Fibroblast of villous mesenchyme (primary cell): ENCODE results near the gene FCF1. TPM values are rescaled to one million over a fixed set of nuclear protein-coding genes. Genes with fewer than 3 reads are reported as not detected.
A peak's percentile ranks its signal among the peaks of the same experiment; 100 is the strongest.

Experiments
- DNase-seq: peaks from one replicate; pipeline ENCODE4 v3.0.0-alpha.2; 2010; ENCODE audit warnings: low read depth
- H3K4me3 ChIP-seq: 2 replicates; pipeline ENCODE4 v1.5.1; 2011; ENCODE audit warnings: low read depth, mild to moderate bottlenecking, low read length
- total RNA-seq: library from RNA; depleted of rRNA; stranded (reverse); fragments of >200 nt; gene quantifications from 2 replicates; pipeline ENCODE4 v1.2.3, GENCODE V29; 2012
- TF ChIP-seq, protein P1 (sequence below): IDR thresholded peaks from 2 replicates; pipeline ENCODE4 v1.5.1; 2012; ENCODE audit warnings: low read depth, mild to moderate bottlenecking, low read length; ENCODE audit not compliant: insufficient read depth

The FCF1 gene
- total RNA-seq, 1 donor = 24.2 TPM

DNA sequence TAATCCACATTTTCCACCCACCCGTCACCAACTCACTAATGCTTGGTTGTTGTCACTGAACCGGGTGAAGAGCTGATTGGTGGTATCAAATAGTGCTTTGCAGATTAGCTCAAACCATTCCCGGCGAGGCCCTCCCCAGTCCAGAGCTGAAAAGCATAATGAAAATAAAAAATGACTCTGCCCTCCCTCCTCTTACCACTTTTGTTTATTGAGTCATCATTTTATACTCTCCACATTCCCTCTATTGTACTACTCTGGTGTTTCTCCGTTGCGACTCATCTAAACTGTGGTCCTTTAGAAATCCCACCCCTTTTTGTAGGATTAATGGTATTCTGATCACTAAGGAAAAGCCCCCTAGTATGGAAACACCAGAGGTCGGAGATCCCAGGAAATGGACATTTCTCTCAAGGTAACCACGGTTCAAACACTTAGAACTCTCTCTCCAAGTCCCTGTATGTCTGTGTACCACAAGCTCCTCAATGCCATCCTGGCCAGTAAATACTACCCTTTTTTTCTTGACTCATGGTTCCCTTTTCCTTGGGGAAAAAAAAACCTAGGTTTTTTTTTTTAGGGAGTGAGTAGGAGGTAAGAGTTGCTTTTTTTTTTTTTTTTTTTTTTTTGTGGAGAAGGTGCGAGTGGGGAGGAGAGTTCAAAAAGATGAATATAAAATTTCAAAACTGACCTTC, 42.1 kb upstream of the FCF1 start:
- peak; percentile 47 for DNase-seq
- H3K4me3 ChIP-seq = no peak overlapping the region
- TF ChIP-seq, protein P1, sequence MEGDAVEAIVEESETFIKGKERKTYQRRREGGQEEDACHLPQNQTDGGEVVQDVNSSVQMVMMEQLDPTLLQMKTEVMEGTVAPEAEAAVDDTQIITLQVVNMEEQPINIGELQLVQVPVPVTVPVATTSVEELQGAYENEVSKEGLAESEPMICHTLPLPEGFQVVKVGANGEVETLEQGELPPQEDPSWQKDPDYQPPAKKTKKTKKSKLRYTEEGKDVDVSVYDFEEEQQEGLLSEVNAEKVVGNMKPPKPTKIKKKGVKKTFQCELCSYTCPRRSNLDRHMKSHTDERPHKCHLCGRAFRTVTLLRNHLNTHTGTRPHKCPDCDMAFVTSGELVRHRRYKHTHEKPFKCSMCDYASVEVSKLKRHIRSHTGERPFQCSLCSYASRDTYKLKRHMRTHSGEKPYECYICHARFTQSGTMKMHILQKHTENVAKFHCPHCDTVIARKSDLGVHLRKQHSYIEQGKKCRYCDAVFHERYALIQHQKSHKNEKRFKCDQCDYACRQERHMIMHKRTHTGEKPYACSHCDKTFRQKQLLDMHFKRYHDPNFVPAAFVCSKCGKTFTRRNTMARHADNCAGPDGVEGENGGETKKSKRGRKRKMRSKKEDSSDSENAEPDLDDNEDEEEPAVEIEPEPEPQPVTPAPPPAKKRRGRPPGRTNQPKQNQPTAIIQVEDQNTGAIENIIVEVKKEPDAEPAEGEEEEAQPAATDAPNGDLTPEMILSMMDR = no peak

DNA sequence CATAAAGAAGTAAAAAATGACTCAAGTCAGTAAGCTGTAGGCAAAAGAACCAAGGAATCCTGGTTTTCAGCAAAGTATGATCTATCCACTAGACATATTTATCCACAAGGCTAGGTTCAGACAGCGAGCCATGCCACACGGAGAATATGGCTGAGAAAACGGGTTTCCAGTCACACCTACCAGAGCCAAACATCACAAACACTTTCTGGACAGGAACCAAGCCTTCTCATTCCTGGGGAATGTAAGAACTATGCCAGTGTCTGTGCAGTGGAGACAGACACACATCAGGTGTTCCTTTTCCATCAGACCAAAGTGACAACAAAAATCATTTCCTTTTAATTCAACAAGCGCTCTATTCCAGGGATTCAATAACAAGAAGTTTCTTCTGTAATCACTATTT, 41.2 kb upstream of the FCF1 start:
- no peak overlapping the region for H3K4me3 ChIP-seq
- no peak for DNase-seq
- TF ChIP-seq, protein P1 = no peak

DNA sequence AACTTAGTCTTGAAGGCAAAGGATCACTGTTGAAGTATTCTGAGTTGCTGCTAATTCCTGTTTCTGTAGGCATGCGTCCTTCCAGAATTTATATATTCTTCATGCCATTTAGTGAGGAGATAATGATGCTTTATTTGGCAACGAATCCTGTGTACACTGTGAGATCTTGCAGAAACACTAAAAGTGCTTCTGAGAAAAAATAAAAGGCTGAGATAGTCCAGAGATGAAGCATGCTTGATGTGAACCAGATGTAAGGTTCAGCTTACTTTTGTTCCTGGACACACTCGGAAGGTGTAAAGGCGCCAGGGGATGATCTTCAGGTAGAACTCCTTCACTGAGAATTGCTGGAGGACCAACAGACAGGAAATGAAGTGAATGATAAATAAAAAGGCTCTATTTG, 39.2 kb upstream of the FCF1 start:
- TF ChIP-seq, protein P1 = no peak
- no peak overlapping the region for H3K4me3 ChIP-seq
- no peak for DNase-seq

DNA sequence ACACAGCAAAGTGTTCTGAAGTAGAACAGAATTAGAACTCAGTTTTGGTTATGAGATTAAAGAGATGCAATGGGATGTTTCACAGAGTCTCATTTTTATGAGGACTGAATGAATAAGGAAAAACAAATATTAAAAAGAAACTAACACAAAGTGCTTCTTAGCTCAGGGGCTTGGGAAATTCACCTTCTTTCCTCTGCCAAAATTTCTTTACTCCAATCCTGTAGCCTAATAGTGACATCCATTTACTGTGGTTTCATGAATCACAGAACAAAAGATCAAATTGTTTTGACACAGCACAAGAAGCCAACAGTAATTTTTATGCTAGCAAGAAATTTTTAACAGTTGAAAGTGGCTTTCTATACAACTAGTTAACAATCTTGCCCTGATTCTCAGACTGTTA, 37.7 kb upstream of the FCF1 start:
- TF ChIP-seq, protein P1 = no peak
- DNase-seq = no peak
- no peak overlapping the region for H3K4me3 ChIP-seq

DNA sequence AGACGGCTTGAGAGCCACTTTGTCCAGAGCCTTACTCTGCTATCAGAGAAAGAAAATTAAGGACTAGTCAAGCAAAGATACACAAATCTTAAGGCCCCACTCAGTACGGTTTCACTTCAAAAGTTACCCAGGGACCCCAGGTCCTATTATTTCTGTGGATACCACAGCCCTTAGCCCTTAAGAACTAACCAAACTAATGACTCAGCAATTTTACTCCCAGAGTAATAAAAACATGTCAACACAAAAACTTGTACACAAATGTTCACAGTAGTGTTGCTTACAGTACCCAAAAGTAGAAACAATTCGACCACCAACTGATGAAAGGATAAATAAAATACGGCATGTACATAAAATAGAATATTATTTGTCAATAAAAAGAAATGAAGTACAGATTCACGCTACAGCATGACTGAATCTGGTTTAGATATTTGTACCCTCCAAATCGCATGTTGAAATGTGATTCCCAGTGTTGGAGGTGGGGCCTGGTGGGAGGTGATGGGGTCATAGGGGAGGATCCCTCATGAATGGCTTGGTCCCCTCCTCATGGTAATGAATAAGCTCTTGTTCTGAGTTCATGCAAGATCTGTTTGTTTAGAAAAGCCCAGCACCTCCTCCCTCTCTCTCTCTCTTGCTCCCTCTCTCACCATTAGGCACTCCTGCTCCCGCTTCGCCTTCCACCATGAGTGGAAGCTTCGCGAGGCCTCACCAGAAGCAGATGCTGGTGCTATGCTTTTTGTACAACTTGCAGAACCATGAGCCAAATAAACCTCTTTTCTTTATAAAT, 30.6 kb upstream of the FCF1 start:
- H3K4me3 ChIP-seq = no peak overlapping the region
- peak; percentile 35 for DNase-seq
- TF ChIP-seq, protein P1 = no peak

DNA sequence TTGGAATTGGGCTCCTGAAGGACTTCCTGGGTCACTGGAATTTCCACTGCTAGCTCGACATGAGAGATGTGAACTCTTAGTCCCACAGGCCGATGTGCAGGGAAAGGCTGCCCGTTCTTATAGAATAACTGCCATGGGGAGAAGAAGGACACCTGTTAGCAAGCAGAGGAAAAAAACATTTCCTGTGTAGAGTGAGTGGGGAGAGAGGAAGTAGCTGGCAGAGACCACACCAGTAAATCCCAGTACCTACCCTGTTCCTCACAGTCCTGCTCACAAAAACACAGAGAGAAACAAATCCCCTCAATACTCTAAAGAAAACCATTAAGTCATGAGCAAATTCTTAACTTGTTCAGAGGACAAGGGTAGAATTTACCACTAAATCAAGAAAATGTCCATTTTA, 29.5 kb upstream of the FCF1 start:
- no peak for DNase-seq
- TF ChIP-seq, protein P1 = no peak
- no peak overlapping the region for H3K4me3 ChIP-seq

DNA sequence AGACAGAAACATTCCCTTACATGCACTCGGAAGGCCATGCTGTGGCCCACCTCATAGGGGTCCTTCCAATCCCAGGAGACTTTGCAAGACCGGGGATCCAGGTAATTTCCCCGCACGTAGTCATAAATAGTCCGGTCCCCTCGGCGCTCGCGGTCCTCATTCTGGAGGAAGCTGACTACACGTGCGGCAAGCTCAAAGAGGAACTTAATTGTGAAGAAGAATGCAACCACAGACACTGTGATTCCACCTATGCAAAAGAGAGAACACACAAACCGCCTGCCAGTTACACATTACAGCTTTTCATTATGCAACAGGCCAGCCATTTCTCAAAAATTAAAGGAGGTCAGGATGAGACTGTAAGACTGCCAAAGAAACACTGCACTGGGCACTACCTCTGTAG, 28.5 kb upstream of the FCF1 start:
- DNase-seq = no peak
- H3K4me3 ChIP-seq = no peak overlapping the region

More for the DNA sequence above, 28.5 kb upstream of the FCF1 start:
- TF ChIP-seq, protein P1 = no peak
